NCI-H226 (cell line): ENCODE data around the gene SEPTIN10.

ENCODE experiments used
- DNase-seq: peaks from one replicate; pipeline ENCODE4 v3.0.0-alpha.2; 2015

SEPTIN10 gene

DNA sequence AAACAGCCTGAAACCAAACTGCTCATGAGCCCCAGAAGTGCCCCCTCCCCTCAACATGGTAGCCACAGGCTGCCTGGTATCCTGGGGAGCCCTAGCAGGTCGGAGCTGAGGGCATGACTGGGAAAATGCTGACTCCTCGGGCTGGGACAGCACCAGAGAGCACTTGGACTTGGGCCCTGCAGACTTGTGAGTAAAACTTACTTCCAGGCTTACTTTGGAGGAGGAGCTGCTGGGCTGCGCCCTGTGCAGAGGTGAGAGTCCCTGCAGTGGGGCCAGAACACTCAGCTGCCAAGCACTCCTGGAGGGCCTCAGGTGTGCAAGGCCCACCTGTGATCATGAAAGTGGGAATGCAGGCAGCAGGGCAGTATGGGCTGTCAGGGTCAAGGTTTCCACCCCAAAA, 119.4 kb downstream of the SEPTIN10 start:
- DNase-seq = no peak

DNA sequence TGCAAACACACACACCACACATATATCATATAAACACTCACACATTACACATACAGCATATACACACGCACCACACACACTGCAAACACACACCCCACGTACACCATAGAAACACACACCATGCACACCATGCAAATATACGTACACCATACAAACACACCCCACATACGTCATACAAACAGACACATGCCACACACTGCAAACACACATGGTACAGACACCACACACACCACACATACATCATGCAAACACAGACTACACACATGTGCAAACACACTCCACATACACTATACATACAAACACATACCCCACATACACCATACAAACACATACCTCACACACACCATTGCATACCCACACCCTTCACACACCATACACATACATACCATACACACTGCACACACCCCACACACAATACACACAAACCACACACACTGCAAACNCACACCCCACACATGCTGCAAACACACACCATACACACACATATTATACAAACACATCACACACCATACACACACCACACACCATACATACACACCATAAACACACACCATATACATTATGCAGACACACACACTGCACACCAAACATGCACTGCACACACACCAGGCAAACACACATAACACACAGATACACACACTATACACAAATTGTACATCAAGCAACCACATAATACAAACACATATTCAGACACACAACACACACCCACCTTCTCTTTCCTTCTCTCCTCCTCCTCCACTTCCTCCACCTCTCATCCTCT, 120.4 kb downstream of the SEPTIN10 start:
- DNase-seq = no peak
